22Rv1 (cell line): Measurements from ENCODE around the gene LUC7L2.

ENCODE experiments used
- ZFX ChIP-seq: fragments of 450-650 bp; IDR thresholded peaks from 2 replicates; pipeline ENCODE4 v1.6.1; 2017; ENCODE audit warnings: antibody characterized with exemption, borderline replicate concordance
- TF ChIP-seq, protein P1 (sequence below): fragments of 450-650 bp; IDR thresholded peaks from 2 replicates; pipeline ENCODE4 v1.5.1; 2017; ENCODE audit warnings: mild to moderate bottlenecking

GRCh38 chr7:139370301-139370942 is 10.7 kb downstream of the LUC7L2 start:
- TF ChIP-seq, protein P1, sequence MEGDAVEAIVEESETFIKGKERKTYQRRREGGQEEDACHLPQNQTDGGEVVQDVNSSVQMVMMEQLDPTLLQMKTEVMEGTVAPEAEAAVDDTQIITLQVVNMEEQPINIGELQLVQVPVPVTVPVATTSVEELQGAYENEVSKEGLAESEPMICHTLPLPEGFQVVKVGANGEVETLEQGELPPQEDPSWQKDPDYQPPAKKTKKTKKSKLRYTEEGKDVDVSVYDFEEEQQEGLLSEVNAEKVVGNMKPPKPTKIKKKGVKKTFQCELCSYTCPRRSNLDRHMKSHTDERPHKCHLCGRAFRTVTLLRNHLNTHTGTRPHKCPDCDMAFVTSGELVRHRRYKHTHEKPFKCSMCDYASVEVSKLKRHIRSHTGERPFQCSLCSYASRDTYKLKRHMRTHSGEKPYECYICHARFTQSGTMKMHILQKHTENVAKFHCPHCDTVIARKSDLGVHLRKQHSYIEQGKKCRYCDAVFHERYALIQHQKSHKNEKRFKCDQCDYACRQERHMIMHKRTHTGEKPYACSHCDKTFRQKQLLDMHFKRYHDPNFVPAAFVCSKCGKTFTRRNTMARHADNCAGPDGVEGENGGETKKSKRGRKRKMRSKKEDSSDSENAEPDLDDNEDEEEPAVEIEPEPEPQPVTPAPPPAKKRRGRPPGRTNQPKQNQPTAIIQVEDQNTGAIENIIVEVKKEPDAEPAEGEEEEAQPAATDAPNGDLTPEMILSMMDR = no peak
- TF ChIP-seq ZFX = no peak
